GM21367 (cell line): Measurements from ENCODE around the gene ATF7IP2.
A peak's percentile ranks its signal among the peaks of the same experiment; 100 is the strongest.
"Not testable (repeated sequence)": the region's sequence is repeated elsewhere in the genome, so short reads cannot be mapped to it uniquely, and the experiment has no call there.

Experiments used
- ATAC-seq: cut with Tn5 transposase; IDR thresholded peaks from one replicate; pipeline ENCODE4 v1.9.1; 2021; ENCODE audit not compliant: unreplicated experiment

The ATF7IP2 gene

GRCh38 chr16:10505286-10505685 lies 119.4 kb downstream of the ATF7IP2 start:
- not testable (repeated sequence) for ATAC-seq

- ATAC-seq = peak; percentile 64
Measured at GRCh38 chr16:10509534-10510025, 123.7 kb downstream of the ATF7IP2 start.

GRCh38 chr16:10510279-10510678 lies 124.4 kb downstream of the ATF7IP2 start:
- ATAC-seq = no peak

- no peak for ATAC-seq
Measured at GRCh38 chr16:10511829-10512228, 126.0 kb downstream of the ATF7IP2 start.

GRCh38 chr16:10514369-10515055 lies 128.7 kb downstream of the ATF7IP2 start:
- no peak for ATAC-seq

DNA sequence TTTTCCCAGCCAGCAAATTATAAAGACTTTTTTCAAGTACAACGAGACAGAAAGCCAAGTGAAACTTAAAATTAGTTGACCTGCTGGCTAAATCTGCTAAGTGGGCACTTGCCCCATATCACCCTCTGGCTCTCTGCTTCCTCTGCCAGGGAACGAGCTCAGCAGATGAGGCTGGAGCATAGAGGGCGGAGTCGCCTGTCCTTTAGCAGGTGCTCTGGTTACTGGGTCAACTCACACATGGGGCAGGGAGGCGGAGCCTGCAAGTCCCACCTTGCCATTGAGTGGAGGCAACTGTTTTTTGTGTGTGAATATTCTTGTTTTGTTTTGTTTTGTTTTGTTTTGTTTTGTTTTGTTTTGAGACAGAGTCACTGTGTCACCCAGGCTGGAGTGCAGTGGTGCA lies 132.0 kb downstream of the ATF7IP2 start:
- ATAC-seq = no peak

DNA sequence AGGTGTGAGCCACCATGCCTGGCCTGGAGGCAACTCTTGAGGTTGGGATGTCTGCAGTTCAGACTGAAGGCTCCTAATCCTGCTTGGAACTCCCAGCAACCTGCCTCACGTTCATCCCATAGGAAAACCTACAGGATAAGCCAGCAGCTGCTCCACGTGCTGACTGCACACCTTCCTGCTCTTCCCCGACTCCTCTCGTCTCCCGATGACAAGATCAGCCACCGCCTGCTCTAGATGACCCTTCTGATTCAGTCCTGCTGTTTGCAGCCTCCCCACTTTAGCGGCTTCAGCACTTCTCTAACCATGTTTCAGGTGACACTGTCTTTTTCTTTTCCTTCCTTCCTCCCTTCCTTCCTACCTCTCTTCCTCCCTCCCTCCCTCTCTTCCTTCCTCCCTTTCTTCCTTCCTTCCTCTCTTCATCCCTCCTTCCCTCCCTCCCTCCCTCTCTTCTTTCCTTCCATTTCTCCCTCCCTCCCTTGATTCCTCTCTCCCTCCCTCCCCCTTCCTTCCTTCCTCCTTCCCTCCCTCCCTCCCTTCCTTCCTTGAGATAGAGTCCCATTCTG lies 132.7 kb downstream of the ATF7IP2 start:
- no peak for ATAC-seq

DNA sequence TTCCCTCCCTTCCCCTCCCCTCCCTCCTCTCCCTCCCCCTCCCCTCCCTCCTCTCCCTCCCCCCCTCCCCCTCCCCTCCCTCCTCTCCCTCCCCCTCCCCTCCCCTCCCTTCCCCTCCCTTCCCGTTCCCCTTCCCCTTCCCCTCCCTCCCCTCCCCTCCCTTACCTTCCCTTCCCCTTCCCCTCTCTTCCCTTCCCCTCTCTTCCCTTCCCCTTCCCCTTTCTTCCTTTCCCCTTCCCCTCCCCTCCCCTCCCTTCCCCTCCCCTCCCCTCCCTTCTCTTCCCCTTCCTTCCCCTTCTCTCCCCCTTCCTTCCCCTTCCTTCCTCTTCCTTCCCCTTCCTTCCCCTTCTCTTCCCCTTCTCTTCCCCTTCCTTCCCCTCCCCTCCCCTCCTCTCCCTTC lies 133.4 kb downstream of the ATF7IP2 start:
- no peak for ATAC-seq

GRCh38 chr16:10519929-10520868 lies 134.3 kb downstream of the ATF7IP2 start:
- no peak for ATAC-seq

GRCh38 chr16:10520869-10521578 lies 135.2 kb downstream of the ATF7IP2 start:
- no peak for ATAC-seq

- ATAC-seq = no peak
Measured at GRCh38 chr16:10521681-10522274, 135.9 kb downstream of the ATF7IP2 start.

DNA sequence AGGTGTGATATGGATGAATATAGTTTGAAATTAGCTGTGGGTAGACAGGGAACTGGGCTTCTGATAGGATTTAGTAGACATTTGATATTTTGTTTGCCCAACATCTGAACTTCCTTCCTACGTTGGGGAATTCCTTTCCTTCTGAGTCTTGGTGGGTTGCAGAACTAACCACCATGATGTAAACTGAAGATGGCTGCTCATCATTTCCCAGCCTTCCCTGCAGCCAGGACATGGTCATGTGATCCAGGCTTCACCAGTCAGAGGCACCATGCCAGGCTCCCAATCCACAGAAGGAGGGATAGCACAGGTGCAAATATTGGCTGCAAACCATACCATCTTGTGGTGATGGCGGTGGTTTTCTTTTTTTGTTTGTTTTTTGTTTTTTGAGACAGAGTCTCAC lies 137.1 kb downstream of the ATF7IP2 start:
- ATAC-seq = no peak

- no peak for ATAC-seq
Measured at GRCh38 chr16:10525214-10525825, 139.5 kb downstream of the ATF7IP2 start.

DNA sequence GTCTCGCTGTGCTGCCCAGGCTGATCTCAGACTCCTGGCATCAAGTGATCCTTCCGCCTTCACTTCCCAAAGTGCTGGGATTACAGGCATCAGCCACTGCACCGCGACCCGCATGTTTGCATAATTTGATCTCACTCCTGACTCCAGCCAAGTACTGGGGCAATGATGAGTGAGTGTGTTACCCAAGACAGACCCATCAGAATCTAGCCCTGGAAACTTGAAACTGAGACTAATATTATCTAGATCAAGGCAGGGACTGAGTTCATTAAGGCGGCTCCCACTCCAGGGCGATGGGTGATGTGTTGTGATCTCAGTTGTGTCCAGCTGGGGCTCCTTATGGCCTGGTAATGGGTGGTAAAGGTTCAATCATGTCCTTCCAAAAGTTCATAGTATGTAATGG lies 141.1 kb downstream of the ATF7IP2 start:
- no peak for ATAC-seq

DNA sequence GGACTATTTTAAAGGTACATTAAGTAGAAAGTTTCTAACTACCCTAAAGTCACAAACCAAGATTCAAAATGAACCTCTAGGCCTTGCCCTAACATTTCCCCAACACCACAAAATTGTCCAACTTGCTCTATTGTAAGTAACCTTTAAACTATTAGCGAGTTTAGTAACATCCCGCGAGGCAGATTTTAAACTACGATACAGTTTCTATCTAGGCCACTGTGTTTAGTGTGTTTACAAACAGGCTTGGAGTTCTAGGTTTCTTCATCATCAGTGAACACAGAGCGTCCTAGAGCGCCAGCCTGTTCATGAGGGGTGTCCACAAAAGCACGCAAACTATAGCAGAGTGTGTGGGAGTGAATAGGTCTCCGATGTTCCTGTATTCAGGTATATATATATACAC lies 142.8 kb downstream of the ATF7IP2 start:
- no peak for ATAC-seq

- no peak for ATAC-seq
Measured at GRCh38 chr16:10529895-10530669, 144.2 kb downstream of the ATF7IP2 start.

- no peak for ATAC-seq
Measured at GRCh38 chr16:10530685-10531084, 144.8 kb downstream of the ATF7IP2 start.

- ATAC-seq = no peak
Measured at GRCh38 chr16:10531582-10531981, 145.7 kb downstream of the ATF7IP2 start.
